SW 1271 (cell line): ENCODE data around the gene CAMKV.
"Not testable (repeated sequence)": the region's sequence is repeated elsewhere in the genome, so short reads cannot be mapped to it uniquely, and the experiment has no call there.

ENCODE experiments used
- DNase-seq, 2 experiments: peaks; one replicate each; lab custom pipeline; 2025; lab: John Stamatoyannopoulos, UW

The CAMKV gene

DNA sequence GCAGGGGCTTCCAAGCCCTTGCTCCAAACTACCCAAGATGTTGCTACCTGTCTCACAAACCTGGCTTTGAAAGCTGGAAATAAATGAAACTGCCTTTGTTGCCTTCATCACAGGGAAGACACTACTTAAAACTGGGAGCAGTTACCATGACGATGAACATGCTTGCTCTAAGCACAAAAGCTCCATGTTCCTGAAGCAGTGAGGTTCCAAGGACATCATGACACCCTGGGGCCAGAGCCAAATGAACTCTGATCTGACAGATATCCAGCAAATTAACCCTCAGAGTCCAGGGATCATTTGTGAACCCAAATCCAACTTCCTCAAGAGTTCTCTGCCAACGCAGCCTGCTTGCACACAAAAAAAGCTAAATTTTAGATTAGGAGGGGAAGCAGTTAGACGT lies 24.0 kb downstream of the CAMKV start:
- DNase-seq = no peak

DNA sequence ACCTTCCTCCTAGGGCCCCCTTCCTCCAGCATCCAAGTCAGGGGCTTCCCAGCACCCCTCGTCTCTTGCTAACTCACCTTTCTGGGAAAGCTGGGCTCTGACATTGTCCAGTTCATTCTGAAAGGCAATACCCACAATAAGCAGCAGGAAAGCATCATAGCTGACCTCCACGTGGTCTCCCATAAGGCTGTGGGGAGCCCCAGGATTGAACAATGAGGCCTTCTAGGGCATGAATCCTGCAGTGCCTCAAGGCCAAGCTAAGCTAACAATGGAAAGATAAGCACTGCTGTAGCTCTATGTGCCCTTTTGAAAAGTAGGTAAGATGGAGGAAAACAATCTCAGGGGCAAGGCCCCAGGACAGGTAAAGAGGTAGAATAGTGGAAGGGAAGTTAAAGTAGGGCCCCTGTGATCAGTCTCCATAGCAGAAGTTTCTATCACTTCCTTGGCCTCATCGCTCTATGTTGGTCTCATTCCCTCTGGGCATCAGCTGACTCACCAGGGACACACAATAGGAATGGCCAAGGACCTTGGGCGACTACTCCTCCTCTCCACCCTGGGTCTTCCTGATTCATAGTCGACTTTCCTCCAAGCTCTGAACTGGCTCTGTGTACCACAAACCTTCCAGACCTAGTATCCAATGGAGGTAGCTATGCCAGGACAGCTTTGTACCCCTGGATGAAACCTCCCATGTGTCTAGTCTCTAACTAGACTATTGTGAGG lies 25.1 kb downstream of the CAMKV start:
- no peak for DNase-seq

DNA sequence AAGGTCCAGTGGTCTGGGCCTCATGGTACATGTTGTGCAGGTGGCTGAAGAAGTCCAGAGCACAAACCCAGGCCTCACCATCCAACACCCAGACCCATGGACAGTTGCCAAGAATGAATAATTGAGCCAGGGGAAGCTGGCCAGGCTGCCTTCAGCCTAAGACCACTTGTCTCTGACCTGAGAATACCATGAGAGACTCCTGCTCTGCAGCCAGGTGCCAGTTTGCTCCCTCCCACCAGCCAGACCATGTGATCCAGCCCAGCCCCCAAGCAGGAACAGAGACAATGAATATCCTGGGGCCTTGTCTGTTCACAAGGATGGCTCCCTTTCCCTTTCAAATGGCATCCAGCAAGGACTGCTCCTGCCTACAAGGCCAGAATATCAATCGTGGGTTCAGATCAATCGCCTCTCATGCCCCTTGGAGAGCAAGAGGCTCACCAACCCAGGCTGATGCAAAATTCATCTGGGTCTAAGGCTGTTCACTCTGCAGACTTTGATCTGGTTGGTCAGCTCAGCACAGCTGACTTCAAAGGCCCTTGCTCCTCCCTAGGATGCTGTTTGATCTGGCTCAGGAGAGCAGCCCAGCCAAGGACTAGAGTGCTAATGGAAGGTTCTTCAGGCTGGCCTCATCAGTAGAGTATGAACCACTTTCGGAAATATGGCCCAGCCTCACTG lies 26.7 kb downstream of the CAMKV start:
- DNase-seq = no peak

DNA sequence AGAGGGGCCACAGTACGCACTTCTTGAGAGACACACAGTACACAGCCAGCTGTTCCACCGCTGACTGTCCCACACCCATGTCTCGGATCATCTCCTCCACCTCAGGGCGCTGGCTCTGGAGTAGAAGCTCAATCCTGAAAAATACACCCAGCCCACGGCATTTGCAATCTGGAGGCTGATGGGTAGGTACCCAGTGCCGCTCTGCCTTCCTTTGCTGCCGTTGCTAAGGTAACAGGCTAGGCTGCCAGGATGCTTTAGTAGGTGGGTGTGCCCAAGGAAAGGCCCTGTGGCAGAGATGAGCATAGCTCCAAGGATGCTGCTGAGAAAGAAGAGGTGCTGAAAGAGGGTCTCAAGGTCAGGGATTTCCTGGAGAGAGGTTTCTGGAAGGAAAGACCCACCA lies 27.9 kb downstream of the CAMKV start:
- no peak for DNase-seq

DNA sequence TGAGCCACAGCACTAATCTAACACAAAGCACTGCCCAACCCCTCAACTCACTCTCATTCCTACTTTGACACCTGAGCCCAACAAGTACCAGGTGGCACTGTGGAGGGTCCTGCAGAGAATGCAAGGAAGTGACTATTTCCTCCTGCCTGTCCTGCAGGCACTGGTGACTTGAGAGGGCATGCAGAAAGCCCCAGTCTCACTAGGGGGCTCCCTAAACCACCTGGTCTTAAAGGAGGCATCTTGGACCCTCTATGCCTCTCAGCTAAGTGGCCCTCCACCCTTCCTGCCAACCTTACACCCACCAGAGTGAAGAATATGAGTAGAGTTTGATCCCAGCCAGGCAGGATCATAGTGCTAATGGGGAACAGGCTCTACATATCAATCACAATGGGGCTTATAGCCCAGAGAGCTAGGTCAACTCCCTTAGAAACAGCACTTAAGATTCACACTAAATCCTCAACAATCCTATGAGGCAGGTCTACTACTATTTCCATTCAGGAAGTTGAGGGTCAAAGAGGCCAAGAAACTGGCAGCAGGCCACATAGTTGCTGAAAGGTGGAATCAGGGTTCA lies 28.5 kb downstream of the CAMKV start:
- no peak for DNase-seq

DNA sequence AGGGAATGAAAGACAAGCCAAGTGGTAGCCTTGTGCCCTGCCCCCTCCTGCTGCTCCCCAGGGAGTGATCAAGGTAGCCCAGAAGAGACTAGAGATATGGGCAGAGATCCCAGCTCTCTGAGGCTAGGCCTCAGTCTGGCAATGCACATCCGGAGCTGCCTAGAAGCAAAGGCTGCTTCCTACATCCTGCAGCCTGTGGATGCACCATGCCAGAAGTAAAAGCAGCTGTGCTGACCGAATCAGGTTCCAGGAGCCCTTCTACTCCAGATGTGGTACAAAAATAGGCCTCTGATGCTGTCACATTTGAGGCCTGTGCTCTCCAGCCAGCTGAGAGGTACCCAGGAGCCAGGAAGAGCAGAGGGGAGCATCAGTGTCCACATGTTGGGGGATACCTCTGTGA lies 29.3 kb downstream of the CAMKV start:
- no peak for DNase-seq

DNA sequence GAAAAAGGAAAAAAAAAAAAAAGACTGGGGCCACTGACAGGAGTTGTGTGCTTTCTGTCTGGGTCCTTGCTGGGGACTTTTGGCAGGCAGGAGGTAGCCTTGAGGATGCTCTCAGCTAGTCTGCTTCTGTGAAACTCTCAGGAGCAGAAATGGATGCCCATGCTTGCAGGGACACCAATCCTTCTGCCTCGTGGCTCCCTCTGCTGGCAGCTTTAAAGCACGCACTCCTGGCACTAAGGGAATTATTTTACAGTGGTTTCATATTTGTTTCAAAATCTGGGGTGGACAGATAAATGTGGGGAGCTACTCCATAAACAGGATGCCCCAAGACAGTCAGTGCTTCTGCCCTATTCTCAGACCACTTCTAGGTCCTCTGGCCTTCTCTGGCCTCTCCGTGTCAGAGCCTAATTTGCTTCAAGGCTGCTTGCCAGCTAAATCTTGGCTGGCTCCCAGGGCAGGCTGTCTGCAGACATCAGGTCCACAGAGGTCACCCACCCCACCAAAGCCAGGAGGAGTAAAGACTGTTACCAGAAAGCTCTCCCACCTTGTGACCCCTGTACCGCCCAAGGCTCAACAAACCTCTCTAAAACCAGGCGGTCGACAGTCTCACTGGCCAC lies 30.4 kb downstream of the CAMKV start:
- peak; percentile 33 to 47 for DNase-seq

DNA sequence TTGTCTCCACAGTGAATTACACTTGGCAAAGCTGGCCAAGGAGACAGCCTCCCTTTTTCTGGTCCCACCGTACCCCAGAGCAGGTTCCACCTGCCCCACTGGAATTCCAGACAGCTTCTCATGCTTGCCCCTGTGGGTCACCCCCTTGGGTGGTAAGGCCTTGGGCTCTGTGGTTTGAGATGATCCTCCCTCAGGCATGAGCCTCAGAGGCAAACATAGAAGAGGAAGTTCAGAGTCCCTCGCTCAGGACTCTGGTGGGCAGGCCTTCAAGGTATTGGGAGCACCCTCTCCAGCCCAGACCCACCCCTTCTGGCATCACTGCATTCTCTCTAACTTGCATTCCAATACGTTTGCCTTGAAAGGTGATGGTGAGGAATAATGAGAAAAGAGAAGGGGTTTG lies 38.4 kb downstream of the CAMKV start:
- no peak for DNase-seq

DNA sequence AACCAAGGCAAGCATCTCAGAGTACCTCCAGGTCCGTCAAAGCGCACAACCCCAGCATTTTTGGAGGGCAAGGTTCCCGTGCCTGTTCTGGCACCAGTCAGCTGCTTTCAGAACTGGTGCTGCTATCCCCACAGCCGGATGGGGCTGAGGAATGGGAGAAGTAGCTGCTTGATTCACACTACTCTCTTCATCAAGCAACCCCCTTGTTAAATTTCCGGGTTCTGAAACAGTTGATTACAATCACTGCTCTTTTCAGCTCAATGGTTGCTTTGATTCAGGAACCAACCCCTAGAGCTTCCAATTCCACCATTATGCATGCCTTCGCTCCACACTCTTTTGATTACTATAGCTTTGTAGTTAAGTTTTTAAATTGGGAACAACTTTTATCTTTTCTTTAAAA lies 43.7 kb downstream of the CAMKV start:
- DNase-seq = no peak

DNA sequence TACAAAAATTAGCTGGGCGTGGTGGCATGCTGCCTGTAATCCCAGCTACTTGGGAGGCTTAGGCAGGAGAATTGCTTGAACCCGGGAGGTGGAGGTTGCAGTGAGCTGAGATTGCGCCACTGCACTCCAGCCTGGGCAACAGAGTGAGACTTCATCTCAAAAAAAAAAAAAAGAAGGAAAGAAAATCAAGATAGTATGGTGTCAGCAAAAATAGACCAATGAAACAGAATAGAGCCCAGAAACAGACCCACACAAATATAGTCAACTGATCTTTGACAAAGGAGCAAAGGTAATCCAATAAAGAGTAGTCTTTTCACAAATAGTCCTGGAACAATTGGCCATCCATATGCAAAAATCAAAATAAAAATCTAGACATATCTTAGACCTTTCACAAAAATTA lies 46.6 kb downstream of the CAMKV start:
- not testable (repeated sequence) for DNase-seq

DNA sequence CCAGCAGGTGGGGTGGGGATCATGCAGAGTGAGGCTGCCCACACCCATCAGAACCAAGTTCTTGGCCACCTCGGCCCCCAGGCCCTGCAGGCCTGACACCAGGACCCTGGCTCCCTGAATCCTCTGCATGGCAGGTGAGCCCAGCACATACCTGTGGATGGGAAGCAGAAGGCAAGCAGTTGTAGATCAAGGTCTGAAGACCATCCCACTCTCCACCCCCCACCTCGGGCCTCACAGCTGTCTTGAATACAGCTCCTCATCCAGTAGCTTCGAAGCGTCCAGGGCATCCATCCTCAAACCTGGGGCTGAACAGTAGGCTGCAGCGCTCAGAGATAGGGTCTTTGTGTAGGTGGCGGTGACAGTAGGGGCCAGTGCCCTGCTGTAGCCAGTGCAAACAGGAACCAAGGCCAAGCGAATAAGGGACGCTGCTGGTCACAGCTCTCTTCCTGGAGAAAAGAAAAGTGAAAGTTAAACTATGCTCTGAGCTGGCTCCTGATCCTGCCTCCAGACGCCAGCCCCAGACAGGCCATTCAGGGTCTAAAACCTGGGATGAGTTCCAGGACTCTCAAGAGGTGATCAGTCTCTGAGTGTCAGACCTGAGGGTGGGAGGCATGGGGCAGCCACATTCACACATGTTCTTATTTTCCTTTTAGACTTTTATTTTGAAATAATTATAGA lies 56.1 kb downstream of the CAMKV start, which contains the start of gene UBA7:
UBA7 (minus strand) TSS at position 457 of the 678 bp plus-strand sequence; CDS start at position 291, 166 bp downstream.
- peak in 1 of 2 experiments; percentile 12 for DNase-seq

DNA sequence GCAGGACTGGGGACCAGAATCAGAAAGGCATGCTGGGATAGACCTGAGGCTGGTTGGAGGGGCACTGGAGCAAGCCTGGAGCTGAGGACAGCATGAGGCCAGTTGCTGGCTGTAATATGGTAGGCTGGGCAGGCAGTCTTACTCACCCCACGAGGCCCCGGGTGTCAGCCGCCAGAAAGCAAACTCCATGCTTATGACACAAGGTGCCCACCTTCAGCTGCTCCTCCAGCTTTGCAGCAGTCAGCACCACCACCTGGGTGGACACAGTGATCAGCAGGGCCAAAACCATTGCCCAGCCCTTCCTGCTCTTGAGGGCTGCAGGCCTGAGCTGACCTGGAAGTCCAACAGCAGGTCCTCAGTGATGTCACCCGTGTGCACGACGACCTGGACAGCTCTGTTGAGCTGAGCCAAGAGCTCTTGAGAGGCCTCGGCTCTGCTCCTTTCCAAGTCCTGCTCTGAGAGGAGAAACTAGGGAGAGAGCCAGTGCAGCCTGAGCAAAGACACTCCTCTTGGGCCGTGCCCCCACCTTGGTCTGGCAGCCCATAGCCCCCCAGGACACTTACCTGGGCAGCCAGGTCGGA lies 56.7 kb downstream of the CAMKV start:
- no peak for DNase-seq
